Vagina (tissue), 2 donors: ENCODE measurements around the gene TTLL6.

Source experiments
- CTCF ChIP-seq, 3 experiments: fragments of 450-650 bp in 2 of 3; fragments of 200-600 bp in 1 of 3; sonication (generic) in 1 of 3; IDR thresholded peaks; one replicate each; pipeline ENCODE4 v1.5.1; 2017 to 2019; ENCODE audit warnings: antibody characterized with exemption in 3 of 3, mild to moderate bottlenecking in 2 of 3, moderate library complexity in 2 of 3
- POLR2A ChIP-seq, 2 donors: fragments of 450-650 bp; IDR thresholded peaks; one replicate each; pipeline ENCODE4 v1.6.1; 2017; ENCODE audit warnings: antibody characterized with exemption in 2 of 2, mild to moderate bottlenecking in 2 of 2, moderate library complexity in 2 of 2

- TF ChIP-seq POLR2A (IDR thresholded peaks at IDR 0.05) (no peak), CTCF (IDR thresholded peaks at IDR 0.05) (no peak)
These were observed 98.7 kb downstream of the TTLL6 start for GRCh38 chr17:48718227-48718760.
